Neuronal stem cell (in vitro differentiated cells): ENCODE results near the gene RNFT2.

Experiments
- DNase-seq: peaks from one replicate; pipeline ENCODE4 v3.0.0-alpha.2; 2013; ENCODE audit warnings: low spot score
- H2AFZ ChIP-seq: one replicate; pipeline ENCODE4 v1.6.1; 2013; ENCODE audit warnings: mild to moderate bottlenecking, low read length, inconsistent platforms
- H2AK5ac ChIP-seq: 2 replicates; pipeline ENCODE4 v1.6.1; 2013; ENCODE audit warnings: low read depth, mild to moderate bottlenecking, inconsistent platforms, low read length, moderate library complexity, mixed read lengths
- H2BK120ac ChIP-seq: 2 replicates; pipeline ENCODE4 v1.6.1; 2013; ENCODE audit warnings: low read depth, mild to moderate bottlenecking, inconsistent platforms, low read length, moderate library complexity, mixed read lengths
- H2BK12ac ChIP-seq: one replicate; pipeline ENCODE4 v1.6.1; 2013; ENCODE audit warnings: low read length, inconsistent platforms
- H2BK15ac ChIP-seq: 2 replicates; pipeline ENCODE4 v1.6.1; 2013; ENCODE audit warnings: mild to moderate bottlenecking, low read length, inconsistent platforms, mixed read lengths
- H2BK5ac ChIP-seq: one replicate; pipeline ENCODE4 v1.6.1; 2013; ENCODE audit warnings: inconsistent platforms, mild to moderate bottlenecking, low read length, moderate library complexity
- H3K14ac ChIP-seq: one replicate; pipeline ENCODE4 v1.6.1; 2013; ENCODE audit warnings: low read length, inconsistent platforms
- H3K18ac ChIP-seq: 2 replicates; pipeline ENCODE4 v1.6.1; 2013; ENCODE audit warnings: low read length, inconsistent platforms
- H3K23ac ChIP-seq: 2 replicates; pipeline ENCODE4 v1.6.1; 2013; ENCODE audit warnings: low read depth, mild to moderate bottlenecking, mixed read lengths, low read length, inconsistent platforms; ENCODE audit not compliant: poor library complexity
- H3K27ac ChIP-seq: replicated peaks from 3 replicates; pipeline ENCODE4 v1.5.1; 2013; ENCODE audit warnings: low read length, inconsistent platforms
- H3K27me3 ChIP-seq, 3 experiments: 2 replicates each; pipeline ENCODE4 v1.6.1; 2013; ENCODE audit warnings: low read length in 3 of 3, mild to moderate bottlenecking in 2 of 3, inconsistent platforms in 1 of 3, low read depth in 1 of 3, mixed read lengths in 1 of 3, moderate library complexity in 1 of 3; ENCODE audit not compliant: control insufficient read depth in 3 of 3, insufficient read depth in 3 of 3
- H3K36me3 ChIP-seq, 2 donors: replicated peaks in 1 of 2; 2 replicates each; pipeline ENCODE4 v1.6.1; 2013; ENCODE audit warnings: low read length in 2 of 2; ENCODE audit not compliant: control insufficient read depth in 2 of 2, insufficient read depth in 2 of 2
- H3K4ac ChIP-seq: 2 replicates; pipeline ENCODE4 v1.6.1; 2013; ENCODE audit warnings: inconsistent platforms, mild to moderate bottlenecking, low read length, moderate library complexity
- H3K4me1 ChIP-seq, 2 donors: 1 replicate in 1 of 2; 2 replicates in 1 of 2; pipeline ENCODE4 v1.6.1; 2013; ENCODE audit warnings: low read length in 2 of 2, low read depth in 1 of 2; ENCODE audit not compliant: control insufficient read depth in 2 of 2, insufficient read depth in 1 of 2
- H3K4me2 ChIP-seq: one replicate; pipeline ENCODE4 v1.6.1; 2013; ENCODE audit warnings: mild to moderate bottlenecking, low read length, inconsistent platforms; ENCODE audit not compliant: insufficient read depth, poor library complexity, severe bottlenecking
- H3K4me3 ChIP-seq, 2 donors: 2 replicates each; pipeline ENCODE4 v1.5.1; 2013; ENCODE audit warnings: low read length in 2 of 2, mild to moderate bottlenecking in 2 of 2, inconsistent platforms in 1 of 2, moderate library complexity in 1 of 2
- H3K79me1 ChIP-seq: one replicate; pipeline ENCODE4 v1.6.1; 2013; ENCODE audit warnings: low read depth, mild to moderate bottlenecking, inconsistent platforms, low read length, moderate library complexity
- H3K9ac ChIP-seq: one replicate; pipeline ENCODE4 v1.6.1; 2013; ENCODE audit warnings: mild to moderate bottlenecking, low read depth, low read length, inconsistent platforms; ENCODE audit not compliant: poor library complexity
- H3K9me3 ChIP-seq, 2 donors: replicated peaks in 1 of 2; 2 replicates each; pipeline versions ENCODE3 to v1.6.1; 2013; ENCODE audit warnings: low read length in 2 of 2, mild to moderate bottlenecking in 2 of 2, inconsistent platforms in 1 of 2, low read depth in 1 of 2, mixed read lengths in 1 of 2, moderate library complexity in 1 of 2; ENCODE audit not compliant: control insufficient read depth in 2 of 2, insufficient read depth in 1 of 2
- H4K8ac ChIP-seq: one replicate; pipeline ENCODE4 v1.6.1; 2013; ENCODE audit warnings: low read depth, mild to moderate bottlenecking, inconsistent platforms, low read length, moderate library complexity
- H4K91ac ChIP-seq: one replicate; pipeline ENCODE4 v1.6.1; 2013; ENCODE audit warnings: low read length, low read depth, mild to moderate bottlenecking, inconsistent platforms; ENCODE audit not compliant: poor library complexity
- whole genome bisulfite sequencing, 2 donors: extraction: QIAGEN DNeasy Blood & Tissue Kit; methylation state at CpG; one replicate each; pipeline ENCODE4 v1.1.7; 2013; ENCODE audit warnings: missing lambda C conversion rate in 2 of 2, mixed read lengths in 1 of 2; ENCODE audit not compliant: insufficient read length in 2 of 2, insufficient replicate concordance in 1 of 2; ENCODE audit errors: extremely low coverage in 2 of 2; 5-methylcytosine and 5-hydroxymethylcytosine counted together

RNFT2 gene

DNA sequence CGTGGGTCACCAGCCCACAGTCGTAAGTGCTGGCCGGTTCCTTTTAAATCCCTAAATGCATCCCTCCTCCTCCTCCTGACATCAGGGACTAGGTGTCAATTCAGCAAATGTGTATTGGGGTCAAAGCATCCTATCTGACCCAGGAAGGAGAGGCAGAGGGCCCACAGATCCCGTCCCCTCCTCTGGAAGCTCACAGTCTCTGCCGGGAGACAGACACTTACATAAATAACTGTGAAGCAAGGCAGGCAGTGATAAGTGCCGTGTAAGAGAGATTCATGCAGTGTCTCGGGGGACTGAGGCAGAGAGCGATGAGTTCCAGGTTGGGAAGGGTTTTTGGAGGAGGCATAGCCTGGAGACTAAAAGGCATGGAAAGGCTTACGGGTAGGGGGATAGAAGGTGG is 99.0 kb downstream of the RNFT2 start:
- no peak overlapping the region for H3K18ac ChIP-seq
- H2BK12ac ChIP-seq, result no peak overlapping the region
- H2BK120ac ChIP-seq, result no peak overlapping the region

DNA sequence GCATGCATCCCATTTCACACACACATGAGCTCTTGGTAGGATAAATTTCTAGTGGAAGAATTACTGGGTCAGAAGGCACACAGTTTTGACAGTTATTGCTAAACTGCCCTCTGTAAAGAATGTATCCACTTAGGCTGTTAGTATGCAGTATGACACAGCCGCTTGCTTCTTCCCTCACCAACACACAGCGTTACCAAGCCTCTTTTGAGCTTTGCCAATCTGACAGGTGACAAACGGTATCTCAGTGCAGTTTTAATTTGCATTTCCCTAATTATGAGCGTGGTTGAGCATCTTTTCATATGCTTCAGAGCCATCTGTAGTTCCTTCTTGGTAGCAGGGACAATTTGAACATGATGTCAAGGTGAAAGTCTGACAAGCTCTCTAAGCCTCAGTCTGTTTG is 100.2 kb downstream of the RNFT2 start:
- Histone ChIP-seq H3K4me1 (no peaks in the 10 kb centered on the region), H2BK15ac (no peak overlapping the region), H3K23ac (no peak overlapping the region), H3K18ac (no peak overlapping the region), H3K4me3 (no peak overlapping the region), H3K36me3 (peaks cover 15 to 24% of the 10 kb centered on the region in 2 donors), H2BK120ac (no peak overlapping the region), H3K14ac (no peak overlapping the region), H2BK5ac (no peak overlapping the region), H2AK5ac (no peak overlapping the region), H3K27ac (no peak overlapping the region), H3K4ac (no peak overlapping the region), H4K8ac (no peak overlapping the region), H4K91ac (no peak overlapping the region), H3K27me3 (no peaks in the 10 kb centered on the region), H2AFZ (no peak overlapping the region), H2BK12ac (no peak overlapping the region), H3K9ac (no peak overlapping the region), H3K9me3 (no peaks in the 10 kb centered on the region), H3K79me1 (no peaks in the 10 kb centered on the region), H3K4me2 (no peak overlapping the region)
- DNase-seq, result no peak
- no CpG with 5 or more reads among the region's 4 CpGs for WGBS, 2 donors

More for the DNA sequence above, 99.0 kb downstream of the RNFT2 start:
- peak overlapping the region in 1 of 2 donors; percentile 20 for H3K4me3 ChIP-seq
- H2BK5ac ChIP-seq, result no peak overlapping the region
- H3K36me3 ChIP-seq, result peaks cover 15 to 24% of the 10 kb centered on the region in 2 donors
- H2AFZ ChIP-seq, result no peak overlapping the region
- no peak for DNase-seq
- H3K4ac ChIP-seq, result no peak overlapping the region
- H3K14ac ChIP-seq, result no peak overlapping the region
- H3K23ac ChIP-seq, result no peak overlapping the region
- no CpG with 5 or more reads among the region's 9 CpGs for WGBS, 2 donors
- no peak overlapping the region for H2AK5ac ChIP-seq
- no peak overlapping the region for H3K4me2 ChIP-seq
- no peaks in the 10 kb centered on the region for H3K79me1 ChIP-seq
- H2BK15ac ChIP-seq, result no peak overlapping the region
- H3K27me3 ChIP-seq, result no peaks in the 10 kb centered on the region
- H4K8ac ChIP-seq, result no peak overlapping the region
- no peak overlapping the region for H4K91ac ChIP-seq
- H3K9me3 ChIP-seq, result no peaks in the 10 kb centered on the region
- no peak overlapping the region for H3K9ac ChIP-seq
- H3K27ac ChIP-seq, result no peak overlapping the region
- H3K4me1 ChIP-seq, result no peaks in the 10 kb centered on the region

DNA sequence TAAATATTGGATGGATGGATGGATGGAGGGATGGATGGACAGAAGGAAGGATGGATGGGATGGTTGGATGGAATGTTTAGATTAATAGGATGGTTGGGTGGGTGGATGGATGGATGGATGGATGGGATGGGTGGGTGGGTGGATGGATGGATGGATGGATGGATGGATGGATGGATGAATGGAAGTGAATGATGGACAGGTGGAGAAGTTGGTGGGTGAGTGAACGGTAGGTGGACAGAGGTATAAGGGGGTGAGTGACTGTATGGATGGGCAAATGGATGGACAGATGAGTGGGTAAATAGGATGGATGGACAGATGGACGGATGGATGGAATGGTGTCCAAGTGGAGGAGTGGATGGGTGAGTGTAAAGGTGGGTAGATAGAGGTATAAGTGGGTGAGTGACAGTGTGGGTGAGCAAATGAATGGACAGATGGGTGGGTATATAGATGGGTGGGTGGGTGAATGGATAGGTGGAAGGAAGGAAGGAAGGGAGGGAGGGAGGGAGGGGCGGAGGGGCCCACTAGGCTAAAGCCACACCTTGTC is 101.2 kb downstream of the RNFT2 start:
- Histone ChIP-seq H3K79me1 (no peaks in the 10 kb centered on the region), H3K36me3 (peaks cover 18 to 20% of the 10 kb centered on the region in 2 donors), H4K91ac (no peak overlapping the region), H3K4me1 (no peaks in the 10 kb centered on the region), H2AFZ (no peak overlapping the region), H3K14ac (no peak overlapping the region), H3K9ac (no peak overlapping the region), H3K4ac (no peak overlapping the region), H2AK5ac (no peak overlapping the region), H3K9me3 (no peaks in the 10 kb centered on the region), H2BK120ac (no peak overlapping the region), H3K27me3 (no peaks in the 10 kb centered on the region), H3K23ac (no peak overlapping the region), H2BK5ac (no peak overlapping the region), H2BK12ac (no peak overlapping the region), H3K4me2 (no peak overlapping the region), H4K8ac (no peak overlapping the region), H3K4me3 (no peak overlapping the region), H3K18ac (no peak overlapping the region), H3K27ac (no peak overlapping the region), H2BK15ac (no peak overlapping the region)
- DNase-seq, result no peak
- no CpG with 5 or more reads among the region's 3 CpGs for WGBS, 2 donors

DNA sequence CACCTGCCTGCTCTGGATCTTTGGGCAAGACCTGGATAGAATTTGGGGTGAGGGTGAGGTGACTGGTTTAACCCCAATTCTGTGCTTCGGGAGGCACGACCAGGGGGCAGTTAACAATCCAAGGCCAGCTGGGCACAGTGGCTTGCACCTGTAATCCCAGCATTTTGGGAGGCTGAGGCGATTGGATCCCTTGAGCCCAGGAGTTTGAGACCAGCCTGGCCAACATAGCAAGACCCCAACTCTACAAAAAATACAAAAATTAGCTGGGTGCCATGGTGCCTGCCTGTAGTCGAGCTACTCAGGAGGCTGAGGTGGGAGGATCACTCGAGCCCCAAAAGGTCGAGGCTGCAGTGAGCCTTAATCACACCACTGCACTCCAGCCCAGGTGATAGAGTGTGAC is 105.0 kb downstream of the RNFT2 start:
- H3K4me1 ChIP-seq, result no peaks in the 10 kb centered on the region
- no peak overlapping the region for H4K91ac ChIP-seq
- no peak overlapping the region for H3K4ac ChIP-seq
- H3K23ac ChIP-seq, result no peak overlapping the region
- no peak overlapping the region for H2AFZ ChIP-seq
- peaks cover 3% of the 10 kb centered on the region in 2 donors for H3K36me3 ChIP-seq
- no peak overlapping the region for H3K4me2 ChIP-seq
- no peak for DNase-seq
- no peak overlapping the region for H3K4me3 ChIP-seq
- H3K18ac ChIP-seq, result no peak overlapping the region
- H3K9ac ChIP-seq, result no peak overlapping the region
- no peak overlapping the region for H2BK12ac ChIP-seq
- H2AK5ac ChIP-seq, result no peak overlapping the region
- no peaks in the 10 kb centered on the region for H3K9me3 ChIP-seq
- H4K8ac ChIP-seq, result no peak overlapping the region
- no peak overlapping the region for H2BK15ac ChIP-seq
- no peak overlapping the region for H2BK120ac ChIP-seq
- H3K14ac ChIP-seq, result no peak overlapping the region
- H2BK5ac ChIP-seq, result no peak overlapping the region
- WGBS, 2 donors, result no CpG with 5 or more reads among the region's 6 CpGs
- H3K27ac ChIP-seq, result no peak overlapping the region
- H3K79me1 ChIP-seq, result no peaks in the 10 kb centered on the region
- H3K27me3 ChIP-seq, result no peaks in the 10 kb centered on the region
